PC-3 (cell line): ENCODE results near the gene KRT75. TPM values are rescaled to one million over a fixed set of nuclear protein-coding genes. Genes with fewer than 3 reads are reported as not detected.

Experiments
- ATAC-seq: fragments of 200-7000 bp; cut with Tn5 transposase; 2 replicates; pipeline ENCODE4 v1.9.1; 2020; ENCODE audit warnings: mild to moderate bottlenecking, moderate library complexity
- BruUV-seq: library from RNA; stranded (reverse); fragments of 400-500 nt; replicated peaks from 2 replicates; lab custom pipeline; 2021; lab: Mats Ljungman, UMichigan
- CTCF ChIA-PET: fragments of 300-600 bp; sonication (Branson Sonifier 250); formaldehyde crosslinking; loops from one replicate; lab custom pipeline; 2022; ENCODE audit warnings: antibody characterized with exemption; lab: Charles Lee
- POLR2A ChIA-PET: fragments of 300-600 bp; sonication (Branson Sonifier 250); formaldehyde crosslinking; loops from one replicate; lab custom pipeline; 2022; ENCODE audit warnings: antibody characterized with exemption; ENCODE audit not compliant: unreplicated experiment; lab: Charles Lee
- DNase-seq: peaks from one replicate; pipeline ENCODE4 v3.0.0-alpha.2; 2015
- H2AFZ ChIP-seq: fragments of 300-600 bp; sonication (generic); 2 replicates; pipeline ENCODE4 v1.6.0; 2016; ENCODE audit warnings: antibody characterized with exemption, low read length
- H3F3A ChIP-seq: fragments of 300-600 bp; sonication (generic); one replicate; pipeline ENCODE4 v1.6.0; 2017; ENCODE audit warnings: antibody characterized with exemption, low read length, control low read depth, mild to moderate bottlenecking; ENCODE audit not compliant: unreplicated experiment
- H3K27ac ChIP-seq: fragments of 300-600 bp; sonication (generic); 2 replicates; pipeline ENCODE4 v1.5.1; 2016; ENCODE audit warnings: mild to moderate bottlenecking, low read length
- H3K27me3 ChIP-seq: fragments of 300-600 bp; sonication (generic); 2 replicates; pipeline ENCODE4 v1.6.1; 2016; ENCODE audit warnings: low read length, mixed read lengths
- H3K36me3 ChIP-seq: fragments of 300-600 bp; sonication (generic); 2 replicates; pipeline ENCODE4 v1.6.1; 2016; ENCODE audit warnings: low read depth, mixed run types, low read length, mixed read lengths
- H3K4me1 ChIP-seq: fragments of 300-600 bp; sonication (generic); 2 replicates; pipeline ENCODE4 v1.5.1; 2016; ENCODE audit warnings: low read length; ENCODE audit not compliant: insufficient read depth
- H3K4me2 ChIP-seq: fragments of 300-600 bp; sonication (generic); 2 replicates; pipeline ENCODE4 v1.6.0; 2016; ENCODE audit warnings: low read length
- H3K4me3 ChIP-seq: fragments of 300-600 bp; sonication (generic); 2 replicates; pipeline ENCODE4 v1.5.1; 2016; ENCODE audit warnings: mild to moderate bottlenecking, low read length, mixed read lengths
- H3K79me2 ChIP-seq: fragments of 300-600 bp; sonication (generic); 2 replicates; pipeline ENCODE4 v1.6.1; 2017; ENCODE audit warnings: low read length, mixed read lengths
- H3K9ac ChIP-seq: fragments of 300-600 bp; sonication (generic); 2 replicates; pipeline ENCODE4 v1.6.0; 2016; ENCODE audit warnings: mild to moderate bottlenecking, low read length
- H3K9me2 ChIP-seq: fragments of 300-600 bp; sonication (generic); replicated peaks from 2 replicates; pipeline ENCODE4 v1.6.1; 2016; ENCODE audit warnings: mixed run types, low read length, mixed read lengths
- H3K9me3 ChIP-seq: fragments of 300-600 bp; sonication (generic); 2 replicates; pipeline ENCODE4 v1.6.1; 2016; ENCODE audit warnings: low read length, mixed read lengths
- H4K20me1 ChIP-seq: fragments of 300-600 bp; sonication (generic); 2 replicates; pipeline ENCODE4 v1.6.1; 2016; ENCODE audit warnings: low read length, mixed read lengths
- EZH2 ChIP-seq: fragments of 300-600 bp; sonication (generic); IDR thresholded peaks from one replicate; pipeline ENCODE4 v1.6.1; 2017; ENCODE audit warnings: antibody characterized with exemption, mild to moderate bottlenecking, low read length; ENCODE audit not compliant: unreplicated experiment
- EZH2phosphoT487 ChIP-seq: fragments of 300-600 bp; sonication (generic); IDR thresholded peaks from 2 replicates; pipeline ENCODE4 v1.6.1; 2018; ENCODE audit warnings: mild to moderate bottlenecking, antibody characterized with exemption, low read length, borderline replicate concordance
- intact Hi-C: fragments of 100-400 bp; cut with micrococcal nuclease; formaldehyde crosslinking; loops from 2 replicates; pipeline ENCODE4 v1.9.0; 2023
- total RNA-seq: library from RNA; depleted of rRNA; stranded (reverse); fragments of >200 nt; gene quantifications from 2 replicates; pipeline ENCODE4 v1.2.3, GENCODE V29; 2014
- TF ChIP-seq, protein P1 (sequence below): fragments of 300-600 bp; sonication (generic); conservative IDR thresholded peaks from 2 replicates; pipeline ENCODE4 v1.5.1; 2017; ENCODE audit warnings: antibody characterized with exemption, low read depth, mild to moderate bottlenecking, low read length

Gene KRT75
- total RNA-seq, 1 experiment from 2014 or later = 38.5 TPM

DNA sequence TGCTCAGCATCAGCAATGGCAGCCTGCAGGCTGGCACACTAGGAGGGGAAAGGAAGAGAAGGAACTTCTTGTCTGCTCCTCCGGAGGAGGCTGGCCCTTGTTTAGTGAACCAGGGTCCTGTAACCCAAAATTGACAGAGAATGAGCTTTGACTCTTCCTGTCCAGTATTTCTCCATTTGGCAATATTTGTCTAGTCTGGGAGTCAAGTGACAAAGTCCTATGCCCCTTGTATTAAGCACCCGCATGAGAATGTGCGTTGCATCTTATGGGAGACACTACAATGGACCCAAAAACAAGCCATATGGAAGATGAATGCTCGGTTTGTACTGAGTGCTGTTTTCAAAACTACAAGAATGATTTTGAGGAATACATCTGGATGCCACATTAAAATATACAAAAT lies 35.7 kb upstream of the KRT75 start:
- Histone ChIP-seq H3F3A (no peaks in the 10 kb centered on the region), H3K9me3 (no peaks in the 10 kb centered on the region), H3K4me2 (no peak overlapping the region), H2AFZ (no peak overlapping the region), H3K4me1 (no peaks in the 10 kb centered on the region), H4K20me1 (no peaks in the 10 kb centered on the region), H3K79me2 (no peaks in the 10 kb centered on the region), H3K9ac (no peak overlapping the region), H3K4me3 (no peak overlapping the region), H3K9me2 (no peaks in the 10 kb centered on the region), H3K27me3 (no peaks in the 10 kb centered on the region), H3K27ac (no peak overlapping the region), H3K36me3 (no peaks in the 10 kb centered on the region)
- ChIA-PET CTCF (no interaction called here), POLR2A (no interaction called here)
- ATAC-seq (no peak), DNase-seq (no peak)
- BruUV-seq = no TSS peak
- TF ChIP-seq EZH2 (no peak), EZH2phosphoT487 (no peak)
- TF ChIP-seq, protein P1, sequence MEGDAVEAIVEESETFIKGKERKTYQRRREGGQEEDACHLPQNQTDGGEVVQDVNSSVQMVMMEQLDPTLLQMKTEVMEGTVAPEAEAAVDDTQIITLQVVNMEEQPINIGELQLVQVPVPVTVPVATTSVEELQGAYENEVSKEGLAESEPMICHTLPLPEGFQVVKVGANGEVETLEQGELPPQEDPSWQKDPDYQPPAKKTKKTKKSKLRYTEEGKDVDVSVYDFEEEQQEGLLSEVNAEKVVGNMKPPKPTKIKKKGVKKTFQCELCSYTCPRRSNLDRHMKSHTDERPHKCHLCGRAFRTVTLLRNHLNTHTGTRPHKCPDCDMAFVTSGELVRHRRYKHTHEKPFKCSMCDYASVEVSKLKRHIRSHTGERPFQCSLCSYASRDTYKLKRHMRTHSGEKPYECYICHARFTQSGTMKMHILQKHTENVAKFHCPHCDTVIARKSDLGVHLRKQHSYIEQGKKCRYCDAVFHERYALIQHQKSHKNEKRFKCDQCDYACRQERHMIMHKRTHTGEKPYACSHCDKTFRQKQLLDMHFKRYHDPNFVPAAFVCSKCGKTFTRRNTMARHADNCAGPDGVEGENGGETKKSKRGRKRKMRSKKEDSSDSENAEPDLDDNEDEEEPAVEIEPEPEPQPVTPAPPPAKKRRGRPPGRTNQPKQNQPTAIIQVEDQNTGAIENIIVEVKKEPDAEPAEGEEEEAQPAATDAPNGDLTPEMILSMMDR = no peak
- intact Hi-C loops = no loop called here

GRCh38 chr12:52464897-52465296 lies 30.7 kb upstream of the KRT75 start:
- Histone ChIP-seq H3K9me2 (no peaks in the 10 kb centered on the region), H3K27me3 (no peaks in the 10 kb centered on the region), H3K9me3 (no peaks in the 10 kb centered on the region), H3K27ac (no peak overlapping the region), H3K36me3 (no peaks in the 10 kb centered on the region), H4K20me1 (no peaks in the 10 kb centered on the region), H3K79me2 (no peaks in the 10 kb centered on the region), H3K4me1 (no peaks in the 10 kb centered on the region), H3K4me2 (no peak overlapping the region), H2AFZ (no peak overlapping the region), H3K9ac (no peak overlapping the region), H3K4me3 (no peak overlapping the region), H3F3A (no peaks in the 10 kb centered on the region)
- no peak for DNase-seq
- no TSS peak for BruUV-seq
- ChIA-PET CTCF (no interaction called here), POLR2A (no interaction called here)
- intact Hi-C loops = no loop called here
- TF ChIP-seq EZH2 (no peak), EZH2phosphoT487 (no peak)
- TF ChIP-seq, protein P1 = no peak
- no peak for ATAC-seq

GRCh38 chr12:52461693-52462092 lies 27.5 kb upstream of the KRT75 start:
- H3F3A ChIP-seq = no peaks in the 10 kb centered on the region
- H3K27ac ChIP-seq = no peak overlapping the region
- H3K79me2 ChIP-seq = no peaks in the 10 kb centered on the region
- no peaks in the 10 kb centered on the region for H4K20me1 ChIP-seq
- H3K27me3 ChIP-seq = no peaks in the 10 kb centered on the region
- no peaks in the 10 kb centered on the region for H3K9me3 ChIP-seq
- DNase-seq = no peak
- no peak overlapping the region for H2AFZ ChIP-seq
- H3K36me3 ChIP-seq = no peaks in the 10 kb centered on the region
- TF ChIP-seq, protein P1 = no peak
- no peak for TF ChIP-seq EZH2
- no peak for TF ChIP-seq EZH2phosphoT487
- no peaks in the 10 kb centered on the region for H3K9me2 ChIP-seq
- no peak overlapping the region for H3K9ac ChIP-seq
- no peak for ATAC-seq
- intact Hi-C loops = no loop called here
- no TSS peak for BruUV-seq
- H3K4me1 ChIP-seq = no peaks in the 10 kb centered on the region
- POLR2A ChIA-PET = no interaction called here
- no peak overlapping the region for H3K4me3 ChIP-seq
- H3K4me2 ChIP-seq = no peak overlapping the region
- CTCF ChIA-PET = no interaction called here
